ENCODE measurements around the gene CROCC2.

CROCC2 gene

DNA sequence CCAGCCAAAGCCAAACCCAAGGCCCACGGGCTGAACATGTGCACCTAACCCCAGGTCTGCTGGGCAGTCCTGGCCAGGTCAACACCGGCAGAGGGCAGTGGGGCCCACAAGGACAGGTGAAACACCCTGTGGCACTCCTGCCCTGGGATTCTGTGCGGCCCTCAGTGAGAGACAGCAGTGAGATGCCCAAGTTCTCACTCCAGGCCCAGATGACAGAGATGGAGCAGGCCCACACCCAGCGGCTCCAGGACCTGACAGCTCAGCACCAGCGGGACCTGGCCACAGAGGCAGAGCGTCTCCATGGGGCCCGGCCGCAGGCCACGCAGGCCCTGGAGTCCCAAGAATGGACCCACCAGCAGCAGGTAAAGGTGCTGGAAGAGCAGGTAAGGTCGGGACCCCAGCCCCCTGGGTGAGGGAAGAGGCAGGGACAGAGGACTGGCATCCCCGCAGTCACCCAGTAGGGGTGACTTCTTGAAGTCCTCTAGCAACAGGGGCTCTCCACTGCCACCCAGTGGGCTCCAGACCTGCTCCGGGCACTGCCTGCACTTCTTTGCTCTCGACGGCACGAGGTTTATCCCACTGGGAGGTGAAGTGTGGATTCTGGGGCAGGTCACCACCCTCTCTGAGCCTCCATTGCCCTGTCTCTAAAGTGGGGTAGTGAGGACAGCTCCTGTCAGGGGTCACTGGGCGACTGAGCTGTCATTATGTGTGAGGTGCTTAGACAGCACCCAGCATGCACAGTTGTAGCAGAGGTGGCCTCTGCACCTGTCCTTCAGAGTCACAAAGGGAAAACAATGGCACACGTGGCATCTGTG, 83.5 kb downstream of the CROCC2 start:
- no peak for TF ChIP-seq EZH2phosphoT487 (IDR thresholded peaks at IDR 0.05; ENCODE audit: borderline replicate concordance, low read length)
- TF ChIP-seq, protein P1, sequence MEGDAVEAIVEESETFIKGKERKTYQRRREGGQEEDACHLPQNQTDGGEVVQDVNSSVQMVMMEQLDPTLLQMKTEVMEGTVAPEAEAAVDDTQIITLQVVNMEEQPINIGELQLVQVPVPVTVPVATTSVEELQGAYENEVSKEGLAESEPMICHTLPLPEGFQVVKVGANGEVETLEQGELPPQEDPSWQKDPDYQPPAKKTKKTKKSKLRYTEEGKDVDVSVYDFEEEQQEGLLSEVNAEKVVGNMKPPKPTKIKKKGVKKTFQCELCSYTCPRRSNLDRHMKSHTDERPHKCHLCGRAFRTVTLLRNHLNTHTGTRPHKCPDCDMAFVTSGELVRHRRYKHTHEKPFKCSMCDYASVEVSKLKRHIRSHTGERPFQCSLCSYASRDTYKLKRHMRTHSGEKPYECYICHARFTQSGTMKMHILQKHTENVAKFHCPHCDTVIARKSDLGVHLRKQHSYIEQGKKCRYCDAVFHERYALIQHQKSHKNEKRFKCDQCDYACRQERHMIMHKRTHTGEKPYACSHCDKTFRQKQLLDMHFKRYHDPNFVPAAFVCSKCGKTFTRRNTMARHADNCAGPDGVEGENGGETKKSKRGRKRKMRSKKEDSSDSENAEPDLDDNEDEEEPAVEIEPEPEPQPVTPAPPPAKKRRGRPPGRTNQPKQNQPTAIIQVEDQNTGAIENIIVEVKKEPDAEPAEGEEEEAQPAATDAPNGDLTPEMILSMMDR (IDR thresholded peaks at IDR 0.05; ENCODE audit: low read depth, low read length, poor library complexity, severe bottlenecking) = peak; percentile 73
- H3K4me2 ChIP-seq (ENCODE audit: low read length) = no peak overlapping the region

GRCh38 chr2:240990266-240990529, 84.1 kb downstream of the CROCC2 start:
- Histone ChIP-seq H3K4me3 (ENCODE audit: low read length) (no peak overlapping the region), H3K9me2 (replicated peaks; ENCODE audit: control insufficient read depth, low read length) (no peaks in the 10 kb centered on the region), H4K20me1 (ENCODE audit: control insufficient read depth, insufficient read depth, low read depth, low read length) (no peaks in the 10 kb centered on the region), H3K9me3 (ENCODE audit: control insufficient read depth, insufficient read depth, low read length) (no peaks in the 10 kb centered on the region), H3K36me3 (ENCODE audit: control insufficient read depth, low read length) (no peaks in the 10 kb centered on the region), H3F3A (ENCODE audit: control insufficient read depth, insufficient read depth) (no peaks in the 10 kb centered on the region), H3K79me2 (ENCODE audit: control insufficient read depth, low read length) (no peaks in the 10 kb centered on the region), H3K4me1 (ENCODE audit: control insufficient read depth, low read length) (peaks cover 12% of the 10 kb centered on the region), H3K27me3 (ENCODE audit: control insufficient read depth, low read length) (no peaks in the 10 kb centered on the region), H3K4me2 (ENCODE audit: low read length) (no peak overlapping the region), H3K27ac (ENCODE audit: low read depth, low read length) (no peak overlapping the region)
- TF ChIP-seq, protein P1 (IDR thresholded peaks at IDR 0.05; ENCODE audit: low read depth, low read length, poor library complexity, severe bottlenecking) = no peak

More for the DNA sequence above, 83.5 kb downstream of the CROCC2 start:
- Histone ChIP-seq H3K79me2 (ENCODE audit: control insufficient read depth, low read length) (no peaks in the 10 kb centered on the region), H3K9me2 (replicated peaks; ENCODE audit: control insufficient read depth, low read length) (no peaks in the 10 kb centered on the region), H3K4me3 (ENCODE audit: low read length) (no peak overlapping the region), H3K9me3 (ENCODE audit: control insufficient read depth, insufficient read depth, low read length) (no peaks in the 10 kb centered on the region), H3K4me1 (ENCODE audit: control insufficient read depth, low read length) (peaks cover 12% of the 10 kb centered on the region), H3K27ac (ENCODE audit: low read depth, low read length) (no peak overlapping the region), H3K27me3 (ENCODE audit: control insufficient read depth, low read length) (no peaks in the 10 kb centered on the region), H4K20me1 (ENCODE audit: control insufficient read depth, insufficient read depth, low read depth, low read length) (no peaks in the 10 kb centered on the region), H3K36me3 (ENCODE audit: control insufficient read depth, low read length) (no peaks in the 10 kb centered on the region), H3F3A (ENCODE audit: control insufficient read depth, insufficient read depth) (no peaks in the 10 kb centered on the region)

- Histone ChIP-seq H3K9me3 (ENCODE audit: control insufficient read depth, insufficient read depth, low read length) (no peaks in the 10 kb centered on the region), H3K4me2 (ENCODE audit: low read length) (no peak overlapping the region), H3K79me2 (ENCODE audit: control insufficient read depth, low read length) (no peaks in the 10 kb centered on the region), H3K9me2 (replicated peaks; ENCODE audit: control insufficient read depth, low read length) (no peaks in the 10 kb centered on the region), H3K36me3 (ENCODE audit: control insufficient read depth, low read length) (no peaks in the 10 kb centered on the region), H3K27ac (ENCODE audit: low read depth, low read length) (no peak overlapping the region), H3K4me1 (ENCODE audit: control insufficient read depth, low read length) (peaks cover 12% of the 10 kb centered on the region), H4K20me1 (ENCODE audit: control insufficient read depth, insufficient read depth, low read depth, low read length) (no peaks in the 10 kb centered on the region), H3K27me3 (ENCODE audit: control insufficient read depth, low read length) (no peaks in the 10 kb centered on the region), H3K4me3 (ENCODE audit: low read length) (no peak overlapping the region), H3F3A (ENCODE audit: control insufficient read depth, insufficient read depth) (no peaks in the 10 kb centered on the region)
- TF ChIP-seq, protein P1 (IDR thresholded peaks at IDR 0.05; ENCODE audit: low read depth, low read length, poor library complexity, severe bottlenecking) = no peak
- TF ChIP-seq EZH2phosphoT487 (IDR thresholded peaks at IDR 0.05; ENCODE audit: borderline replicate concordance, low read length) = no peak
Observed at GRCh38 chr2:240990726-240991377, 84.7 kb downstream of the CROCC2 start.
